DOHH2 (cell line): ENCODE data around the gene ZNF512.

Experiments used
- H3F3A ChIP-seq: fragments of 200-600 bp; sonication (generic), shearing (Covaris generic); 2 replicates; pipeline ENCODE4 v1.6.0; 2016; ENCODE audit warnings: antibody characterized with exemption, mild to moderate bottlenecking; ENCODE audit not compliant: control insufficient read depth, insufficient read depth
- H3K27ac ChIP-seq: fragments of 200-600 bp; sonication (generic); 2 replicates; pipeline ENCODE4 v1.5.1; 2014; ENCODE audit warnings: low read depth, mild to moderate bottlenecking, low read length, moderate library complexity
- H3K27me3 ChIP-seq: fragments of 200-600 bp; sonication (generic); 2 replicates; pipeline ENCODE4 v1.6.1; 2014; ENCODE audit warnings: mild to moderate bottlenecking, low read length, mixed read lengths; ENCODE audit not compliant: control insufficient read depth
- H3K36me3 ChIP-seq: fragments of 200-600 bp; sonication (generic); 2 replicates; pipeline ENCODE4 v1.6.1; 2014; ENCODE audit warnings: mild to moderate bottlenecking, low read length, moderate library complexity, mixed read lengths; ENCODE audit not compliant: control insufficient read depth
- H3K4me1 ChIP-seq: fragments of 200-600 bp; sonication (generic); 2 replicates; pipeline ENCODE4 v1.6.1; 2014; ENCODE audit warnings: mild to moderate bottlenecking, low read length, mixed read lengths; ENCODE audit not compliant: control insufficient read depth
- H3K4me2 ChIP-seq: fragments of 200-600 bp; sonication (generic); 2 replicates; pipeline ENCODE4 v1.6.0; 2014; ENCODE audit warnings: mild to moderate bottlenecking, low read length, moderate library complexity
- H3K4me3 ChIP-seq: fragments of 200-600 bp; sonication (generic); 2 replicates; pipeline ENCODE4 v1.5.1; 2014; ENCODE audit warnings: mild to moderate bottlenecking, low read length, mixed read lengths
- H3K79me2 ChIP-seq: fragments of 200-600 bp; sonication (generic); 2 replicates; pipeline ENCODE4 v1.6.1; 2014; ENCODE audit warnings: mild to moderate bottlenecking, low read length, mixed read lengths; ENCODE audit not compliant: control insufficient read depth
- H3K9me2 ChIP-seq: fragments of 200-600 bp; sonication (generic); replicated peaks from 2 replicates; pipeline ENCODE4 v1.6.1; 2014; ENCODE audit warnings: mild to moderate bottlenecking, low read length, mixed read lengths; ENCODE audit not compliant: control insufficient read depth
- H3K9me3 ChIP-seq: fragments of 200-600 bp; sonication (generic); 2 replicates; pipeline ENCODE4 v1.6.1; 2014; ENCODE audit warnings: antibody characterized with exemption, low read length, mixed read lengths; ENCODE audit not compliant: control insufficient read depth, insufficient read depth
- H4K20me1 ChIP-seq: fragments of 200-600 bp; sonication (generic); 2 replicates; pipeline ENCODE4 v1.6.0; 2014; ENCODE audit warnings: low read depth, mild to moderate bottlenecking, antibody characterized with exemption, low read length, moderate library complexity; ENCODE audit not compliant: control insufficient read depth, insufficient read depth
- CTCF ChIP-seq: fragments of 200-600 bp; sonication (generic); IDR thresholded peaks from one replicate; pipeline ENCODE4 v1.5.1; 2014; ENCODE audit warnings: antibody characterized with exemption, mild to moderate bottlenecking, low read depth, low read length; ENCODE audit not compliant: poor library complexity, severe bottlenecking
- EZH2phosphoT487 ChIP-seq: fragments of 200-600 bp; sonication (generic); IDR thresholded peaks from 2 replicates; pipeline ENCODE4 v1.6.1; 2017; ENCODE audit warnings: borderline replicate concordance, mild to moderate bottlenecking, antibody characterized with exemption, low read length, moderate library complexity, mixed read lengths

The ZNF512 gene

DNA sequence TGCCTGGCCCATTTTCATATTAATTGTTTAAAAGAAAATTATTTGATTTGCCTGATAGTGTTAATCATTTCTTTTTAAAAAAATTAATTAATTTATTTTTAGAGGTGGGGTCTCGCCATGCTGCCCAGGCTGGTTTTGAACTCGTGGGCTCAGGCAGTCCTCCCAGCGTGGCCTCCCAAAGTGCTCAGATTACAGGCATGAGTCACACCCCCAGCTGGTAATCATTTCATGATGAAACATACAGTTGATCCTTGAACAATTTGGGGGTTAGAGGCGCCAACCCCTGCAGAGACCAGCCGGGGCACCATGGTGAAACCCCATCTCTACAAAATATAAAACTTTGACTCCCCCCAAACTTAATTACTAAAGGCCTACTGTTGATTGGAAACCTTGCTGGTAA lies 53.9 kb downstream of the ZNF512 start:
- Histone ChIP-seq H3K79me2 (no peaks in the 10 kb centered on the region), H3F3A (0 out of 2 replicates have a peak, but pooled peaks cover 3% of the 10 kb centered on the region), H3K36me3 (peaks cover 85% of the 10 kb centered on the region), H3K27me3 (no peaks in the 10 kb centered on the region), H3K4me2 (no peak overlapping the region), H3K4me3 (no peak overlapping the region), H3K9me3 (no peaks in the 10 kb centered on the region), H3K27ac (no peak overlapping the region), H3K9me2 (no peaks in the 10 kb centered on the region), H4K20me1 (no peaks in the 10 kb centered on the region), H3K4me1 (no peaks in the 10 kb centered on the region)
- no peak for TF ChIP-seq EZH2phosphoT487
- TF ChIP-seq CTCF, result no peak

GRCh38 chr2:27638037-27638637 lies 55.3 kb downstream of the ZNF512 start:
- peaks cover 78% of the 10 kb centered on the region for H3K36me3 ChIP-seq
- 0 out of 2 replicates have a peak, but pooled peaks cover 3% of the 10 kb centered on the region for H3F3A ChIP-seq
- no peaks in the 10 kb centered on the region for H3K27me3 ChIP-seq

GRCh38 chr2:27638709-27639108 lies 55.9 kb downstream of the ZNF512 start:
- no peaks in the 10 kb centered on the region for H3K79me2 ChIP-seq
- no peaks in the 10 kb centered on the region for H3K27me3 ChIP-seq
- no peaks in the 10 kb centered on the region for H4K20me1 ChIP-seq
- no peak overlapping the region for H3K4me2 ChIP-seq
- no peak overlapping the region for H3K4me3 ChIP-seq
- H3K27ac ChIP-seq, result no peak overlapping the region
- TF ChIP-seq EZH2phosphoT487 (no peak), CTCF (no peak)
- no peaks in the 10 kb centered on the region for H3K9me2 ChIP-seq
- H3K9me3 ChIP-seq, result no peaks in the 10 kb centered on the region
- H3F3A ChIP-seq, result 0 out of 2 replicates have a peak, but pooled peaks cover 3% of the 10 kb centered on the region
- no peaks in the 10 kb centered on the region for H3K4me1 ChIP-seq
- H3K36me3 ChIP-seq, result peaks cover 77% of the 10 kb centered on the region

More at GRCh38 chr2:27638037-27638637, 55.3 kb downstream of the ZNF512 start:
- H3K4me1 ChIP-seq, result no peaks in the 10 kb centered on the region
- no peak overlapping the region for H3K27ac ChIP-seq
- no peaks in the 10 kb centered on the region for H3K79me2 ChIP-seq
- no peaks in the 10 kb centered on the region for H3K9me2 ChIP-seq
- H3K9me3 ChIP-seq, result no peaks in the 10 kb centered on the region
- H3K4me3 ChIP-seq, result no peak overlapping the region
- no peaks in the 10 kb centered on the region for H4K20me1 ChIP-seq
- no peak overlapping the region for H3K4me2 ChIP-seq
- TF ChIP-seq EZH2phosphoT487, result no peak
- TF ChIP-seq CTCF, result no peak
